Brain microvascular endothelial cell (primary cell): Measurements from ENCODE around the gene PPP1R12C.

ENCODE experiments used
- DNase-seq: peaks from one replicate; pipeline ENCODE4 v3.0.0-alpha.2; 2020
- H3K27ac ChIP-seq: fragments of 250-450 bp; sonication (Bioruptor Pico); 2 replicates; pipeline ENCODE4 v1.5.1; 2020; ENCODE audit warnings: mild to moderate bottlenecking, moderate library complexity
- H3K27me3 ChIP-seq: fragments of 250-450 bp; sonication (Bioruptor Pico); replicated peaks from 2 replicates; pipeline ENCODE4 v1.5.1; 2020; ENCODE audit warnings: mild to moderate bottlenecking
- H3K36me3 ChIP-seq: fragments of 250-450 bp; sonication (Bioruptor Pico); replicated peaks from 2 replicates; pipeline ENCODE4 v1.5.1; 2020; ENCODE audit warnings: mild to moderate bottlenecking
- H3K4me3 ChIP-seq: 2 replicates; pipeline ENCODE4 v1.5.1; 2011; ENCODE audit warnings: low read depth, mild to moderate bottlenecking, control low read depth, low read length, moderate library complexity
- in situ Hi-C: cut with HindIII; loops from 2 replicates; pipeline ENCODE4 v1.10.0; 2017; ENCODE audit warnings: low sequenced_read_pairs, low pct_ligation_motif_present
- TF ChIP-seq, protein P1 (sequence below): IDR thresholded peaks from 2 replicates; pipeline ENCODE4 v1.5.1; 2011; ENCODE audit warnings: low read depth, mild to moderate bottlenecking, moderate library complexity, low read length, control low read depth, inconsistent platforms; ENCODE audit errors: missing control alignments

The PPP1R12C gene

GRCh38 chr19:55058781-55059610 is 58.4 kb downstream of the PPP1R12C start:
- no peak for DNase-seq
- H3K36me3 ChIP-seq, result peaks cover 18% of the 10 kb centered on the region
- no peaks in the 10 kb centered on the region for H3K27me3 ChIP-seq
- no peak overlapping the region for H3K4me3 ChIP-seq
- TF ChIP-seq, protein P1, sequence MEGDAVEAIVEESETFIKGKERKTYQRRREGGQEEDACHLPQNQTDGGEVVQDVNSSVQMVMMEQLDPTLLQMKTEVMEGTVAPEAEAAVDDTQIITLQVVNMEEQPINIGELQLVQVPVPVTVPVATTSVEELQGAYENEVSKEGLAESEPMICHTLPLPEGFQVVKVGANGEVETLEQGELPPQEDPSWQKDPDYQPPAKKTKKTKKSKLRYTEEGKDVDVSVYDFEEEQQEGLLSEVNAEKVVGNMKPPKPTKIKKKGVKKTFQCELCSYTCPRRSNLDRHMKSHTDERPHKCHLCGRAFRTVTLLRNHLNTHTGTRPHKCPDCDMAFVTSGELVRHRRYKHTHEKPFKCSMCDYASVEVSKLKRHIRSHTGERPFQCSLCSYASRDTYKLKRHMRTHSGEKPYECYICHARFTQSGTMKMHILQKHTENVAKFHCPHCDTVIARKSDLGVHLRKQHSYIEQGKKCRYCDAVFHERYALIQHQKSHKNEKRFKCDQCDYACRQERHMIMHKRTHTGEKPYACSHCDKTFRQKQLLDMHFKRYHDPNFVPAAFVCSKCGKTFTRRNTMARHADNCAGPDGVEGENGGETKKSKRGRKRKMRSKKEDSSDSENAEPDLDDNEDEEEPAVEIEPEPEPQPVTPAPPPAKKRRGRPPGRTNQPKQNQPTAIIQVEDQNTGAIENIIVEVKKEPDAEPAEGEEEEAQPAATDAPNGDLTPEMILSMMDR, result no peak
- no peak overlapping the region for H3K27ac ChIP-seq
- in situ Hi-C loops, result no loop called here

DNA sequence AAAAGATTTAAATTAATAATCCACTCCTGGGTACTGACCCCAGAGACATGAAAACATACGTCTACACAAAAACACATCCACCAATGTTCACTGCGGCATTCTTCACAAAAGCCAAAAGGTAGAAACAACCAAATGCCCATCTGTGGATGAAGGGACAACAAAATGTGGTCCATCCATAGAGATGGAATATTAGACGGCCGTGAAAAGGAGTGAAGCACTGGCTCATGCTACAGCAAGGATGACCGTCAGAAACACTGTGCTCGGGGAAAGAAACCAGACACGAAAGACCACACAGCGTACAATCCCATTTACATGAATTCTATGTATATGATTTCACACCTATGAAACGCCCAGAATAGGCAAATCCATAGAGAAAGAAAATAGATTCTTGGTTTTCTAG is 60.6 kb downstream of the PPP1R12C start:
- in situ Hi-C loops, result no loop called here
- Histone ChIP-seq H3K36me3 (peaks cover 29% of the 10 kb centered on the region), H3K27ac (no peak overlapping the region), H3K27me3 (no peaks in the 10 kb centered on the region), H3K4me3 (no peak overlapping the region)
- DNase-seq, result no peak
- TF ChIP-seq, protein P1, result no peak

DNA sequence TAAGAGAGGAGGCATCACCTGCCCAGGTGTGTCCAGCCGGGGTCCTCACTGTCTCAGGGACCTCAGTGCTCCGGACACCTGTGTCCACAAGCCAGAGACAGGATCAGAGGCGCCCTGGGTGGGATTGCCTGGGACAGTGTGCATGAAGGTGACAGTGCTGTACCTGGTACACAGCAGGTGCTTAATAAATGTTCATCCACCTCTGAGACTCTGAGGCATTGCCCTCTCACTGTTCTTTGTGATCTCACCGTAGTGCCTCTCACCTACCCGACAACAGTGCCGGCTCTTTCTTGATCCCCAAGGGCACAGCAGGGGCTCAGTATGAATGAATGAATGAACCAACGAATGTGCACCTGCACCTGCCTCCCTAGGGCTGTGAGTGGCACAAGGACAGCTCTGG is 63.7 kb downstream of the PPP1R12C start:
- TF ChIP-seq, protein P1, result no peak
- Histone ChIP-seq H3K27me3 (no peaks in the 10 kb centered on the region), H3K36me3 (peaks cover 30% of the 10 kb centered on the region), H3K4me3 (no peak overlapping the region), H3K27ac (no peak overlapping the region)
- no peak for DNase-seq
- in situ Hi-C loops, result no loop called here

DNA sequence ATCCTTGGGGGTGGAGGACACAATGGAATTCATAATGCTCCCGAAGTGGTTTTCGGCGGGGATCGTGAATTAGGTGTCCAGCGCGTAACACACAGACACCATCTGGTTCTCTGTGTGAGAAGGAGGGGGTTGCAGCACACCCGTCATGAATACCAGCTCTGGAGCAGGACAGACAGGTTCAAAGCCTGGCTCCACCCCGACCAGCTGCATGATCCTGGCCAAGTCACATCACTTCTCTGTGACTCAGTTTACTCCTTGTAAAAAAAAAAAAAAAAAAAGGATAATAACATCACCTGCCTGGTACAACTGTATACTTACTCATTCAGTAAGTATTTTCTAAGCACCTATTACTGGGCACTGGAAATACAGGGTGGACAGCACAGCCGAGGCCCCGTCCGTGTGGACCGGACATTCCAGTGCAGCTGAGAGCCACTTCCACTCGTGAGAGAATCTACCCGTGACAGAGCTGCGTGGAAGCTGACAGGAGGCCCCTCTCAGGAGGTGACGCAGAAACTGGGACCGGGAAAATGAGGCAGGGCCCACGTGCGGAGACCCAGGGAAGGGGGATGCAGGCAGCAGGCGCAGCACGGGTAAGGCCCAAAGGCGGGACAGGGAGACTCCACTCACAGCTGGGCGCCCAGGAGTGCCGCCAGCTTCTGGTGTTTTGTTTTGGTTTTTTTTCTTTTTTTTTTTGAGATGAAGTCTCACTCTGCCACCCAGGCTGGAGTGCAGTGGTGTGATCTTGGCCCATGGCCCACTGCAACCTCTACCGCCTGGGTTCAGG is 66.5 kb downstream of the PPP1R12C start:
- in situ Hi-C loops, result no loop called here
- H3K4me3 ChIP-seq, result no peak overlapping the region
- TF ChIP-seq, protein P1, result no peak
- no peak for DNase-seq
- H3K27me3 ChIP-seq, result no peaks in the 10 kb centered on the region
- H3K27ac ChIP-seq, result no peak overlapping the region
- H3K36me3 ChIP-seq, result peaks cover 44% of the 10 kb centered on the region

GRCh38 chr19:55048446-55048845 is 69.0 kb downstream of the PPP1R12C start:
- Histone ChIP-seq H3K27ac (no peak overlapping the region), H3K4me3 (no peak overlapping the region), H3K27me3 (no peaks in the 10 kb centered on the region), H3K36me3 (peaks cover 42% of the 10 kb centered on the region)
- in situ Hi-C loops, result no loop called here
- TF ChIP-seq, protein P1, result no peak
- DNase-seq, result no peak
